GM19193 (cell line): Measurements from ENCODE around the gene ELOVL5.

Source experiments
- POLR2A ChIP-seq: IDR thresholded peaks from 4 replicates; pipeline ENCODE4 v1.6.1; 2011; ENCODE audit not compliant: insufficient read depth, insufficient read length; ENCODE audit errors: extremely low read depth

ELOVL5 gene

GRCh38 chr6:53366128-53366641, 17.4 kb upstream of the ELOVL5 start:
- no peak for TF ChIP-seq POLR2A

- no peak for TF ChIP-seq POLR2A
These were observed 14.8 kb upstream of the ELOVL5 start for GRCh38 chr6:53363341-53364079.

- no peak for TF ChIP-seq POLR2A
These were observed 12.8 kb upstream of the ELOVL5 start for GRCh38 chr6:53361549-53362031.

GRCh38 chr6:53360093-53360912, 11.6 kb upstream of the ELOVL5 start:
- no peak for TF ChIP-seq POLR2A

GRCh38 chr6:53359843-53360092, 11.0 kb upstream of the ELOVL5 start:
- TF ChIP-seq POLR2A = no peak

GRCh38 chr6:53359095-53359842, 10.5 kb upstream of the ELOVL5 start:
- TF ChIP-seq POLR2A = peak; percentile 81

GRCh38 chr6:53358440-53359094, 9.8 kb upstream of the ELOVL5 start:
- no peak for TF ChIP-seq POLR2A

GRCh38 chr6:53357576-53358360, 9.0 kb upstream of the ELOVL5 start:
- TF ChIP-seq POLR2A = no peak

- no peak for TF ChIP-seq POLR2A
These were observed 4.9 kb upstream of the ELOVL5 start for GRCh38 chr6:53353624-53354023.

GRCh38 chr6:53352360-53352759, 3.6 kb upstream of the ELOVL5 start:
- no peak for TF ChIP-seq POLR2A

GRCh38 chr6:53349209-53349693, 501 bp upstream of the ELOVL5 start:
- TF ChIP-seq POLR2A = no peak

GRCh38 chr6:53347921-53348370, 804 bp downstream of the ELOVL5 start:
- peak; percentile 32 for TF ChIP-seq POLR2A

GRCh38 chr6:53347250-53347920, 1.4 kb downstream of the ELOVL5 start:
- no peak for TF ChIP-seq POLR2A
